ENCODE measurements around the gene IRF9. TPM values are rescaled to one million over a fixed set of nuclear protein-coding genes. Genes with fewer than 3 reads are reported as not detected.
A peak's percentile ranks its signal among the peaks of the same experiment; 100 is the strongest.

Gene IRF9
- total and polyA plus RNA-seq, 8 donors: 1.4 to 143 (median 78.2) TPM

DNA sequence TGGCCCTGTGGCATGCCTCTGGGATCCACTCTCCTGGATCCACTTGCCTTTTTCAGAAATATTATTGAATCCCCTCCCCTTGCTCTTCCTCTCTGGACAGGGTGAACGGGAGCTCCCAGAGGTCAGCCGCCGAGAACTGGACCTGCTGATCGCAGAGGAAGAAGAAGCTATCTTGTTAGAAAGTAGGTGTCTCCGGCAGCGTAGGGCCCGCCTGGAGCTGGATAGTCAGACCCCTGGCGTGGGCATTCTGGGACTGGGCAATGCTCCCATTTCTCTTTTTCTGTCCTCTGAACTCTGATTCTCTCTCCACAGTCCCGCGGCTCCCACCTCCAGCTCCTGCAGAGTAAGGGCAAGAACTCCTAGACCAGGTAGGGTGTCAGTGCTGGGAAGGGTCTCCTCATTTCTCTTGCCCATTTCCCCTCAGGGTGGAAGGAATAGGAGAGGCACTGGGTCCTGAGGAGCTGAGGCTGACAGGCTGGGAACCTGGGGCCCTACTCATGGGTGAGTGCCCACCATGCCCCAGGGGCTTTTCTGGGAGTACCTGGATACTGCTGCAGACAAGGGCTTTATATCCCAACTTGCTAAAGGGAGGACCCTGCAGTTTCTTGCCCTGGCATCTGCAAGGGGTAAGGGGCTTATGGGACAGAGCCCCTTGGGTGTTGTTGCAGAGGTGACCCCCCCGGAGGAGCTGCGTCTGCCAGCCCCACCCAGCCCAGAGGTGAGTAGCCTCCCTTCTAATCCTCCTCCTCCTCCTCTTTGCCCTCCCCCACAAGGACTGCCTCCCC is 16.2 kb downstream of the IRF9 start:
- no peaks in the 10 kb centered on the region for H3K27me3 ChIP-seq
- intact Hi-C loops (cut with DNase I; ENCODE audit: low total_unique reads): no loop called here
- peaks cover 0 to 17% (median 13%) of the 10 kb centered on the region in 4 donors for H3K4me1 ChIP-seq
- H3K36me3 ChIP-seq: peaks cover 42 to 93% (median 87%) of the 10 kb centered on the region in 4 donors
- no peak for TF ChIP-seq POLR2AphosphoS5 (IDR thresholded peaks at IDR 0.05)
- TF ChIP-seq, protein P1, sequence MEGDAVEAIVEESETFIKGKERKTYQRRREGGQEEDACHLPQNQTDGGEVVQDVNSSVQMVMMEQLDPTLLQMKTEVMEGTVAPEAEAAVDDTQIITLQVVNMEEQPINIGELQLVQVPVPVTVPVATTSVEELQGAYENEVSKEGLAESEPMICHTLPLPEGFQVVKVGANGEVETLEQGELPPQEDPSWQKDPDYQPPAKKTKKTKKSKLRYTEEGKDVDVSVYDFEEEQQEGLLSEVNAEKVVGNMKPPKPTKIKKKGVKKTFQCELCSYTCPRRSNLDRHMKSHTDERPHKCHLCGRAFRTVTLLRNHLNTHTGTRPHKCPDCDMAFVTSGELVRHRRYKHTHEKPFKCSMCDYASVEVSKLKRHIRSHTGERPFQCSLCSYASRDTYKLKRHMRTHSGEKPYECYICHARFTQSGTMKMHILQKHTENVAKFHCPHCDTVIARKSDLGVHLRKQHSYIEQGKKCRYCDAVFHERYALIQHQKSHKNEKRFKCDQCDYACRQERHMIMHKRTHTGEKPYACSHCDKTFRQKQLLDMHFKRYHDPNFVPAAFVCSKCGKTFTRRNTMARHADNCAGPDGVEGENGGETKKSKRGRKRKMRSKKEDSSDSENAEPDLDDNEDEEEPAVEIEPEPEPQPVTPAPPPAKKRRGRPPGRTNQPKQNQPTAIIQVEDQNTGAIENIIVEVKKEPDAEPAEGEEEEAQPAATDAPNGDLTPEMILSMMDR (IDR thresholded peaks at IDR 0.05): no peak
- TF ChIP-seq POLR2A (IDR thresholded peaks at IDR 0.05): no peak
- TF ChIP-seq EP300 (IDR thresholded peaks at IDR 0.05): no peak
- DNase-seq: no peak
- no peak overlapping the region for H3K4me3 ChIP-seq
- WGBS, 5 donors: 80 to 93% (median 84%) methylated on average over 10 to 12 of the region's 12 CpGs
- H3K9me3 ChIP-seq: no peaks in the 10 kb centered on the region
- no peak overlapping the region for H3K27ac ChIP-seq

DNA sequence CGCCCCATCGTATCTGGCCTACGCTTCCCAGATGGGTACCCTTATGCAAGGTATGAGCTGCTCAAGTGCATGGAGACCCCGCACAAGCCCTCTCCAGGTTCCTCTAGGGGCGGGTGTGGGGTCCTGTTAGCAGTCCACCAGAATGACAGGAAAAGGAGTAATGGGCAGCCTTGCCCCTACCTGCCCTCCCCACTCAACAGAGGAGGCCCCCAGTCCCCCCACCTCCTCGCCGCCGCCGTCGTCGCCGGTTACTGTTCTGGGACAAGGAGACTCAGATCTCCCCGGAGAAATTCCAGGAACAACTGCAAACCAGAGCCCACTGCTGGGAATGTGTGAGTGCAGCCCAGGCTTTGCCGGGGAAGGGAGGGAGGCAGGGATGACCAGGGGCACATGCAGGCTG is 16.8 kb downstream of the IRF9 start:
- Histone ChIP-seq H3K4me1 (peaks cover 0 to 10% (median 6%) of the 10 kb centered on the region in 4 donors), H3K4me3 (no peak overlapping the region), H3K27ac (no peak overlapping the region), H3K36me3 (peaks cover 47 to 99% (median 94%) of the 10 kb centered on the region in 4 donors), H3K27me3 (no peaks in the 10 kb centered on the region), H3K9me3 (no peaks in the 10 kb centered on the region)
- TF ChIP-seq EP300 (IDR thresholded peaks at IDR 0.05): no peak
- WGBS, 5 donors: 90 to 93% (median 92%) methylated on average over 12 to 14 of the region's 14 CpGs
- no peak for DNase-seq
- intact Hi-C loops (cut with DNase I; ENCODE audit: low total_unique reads): no loop called here

DNA sequence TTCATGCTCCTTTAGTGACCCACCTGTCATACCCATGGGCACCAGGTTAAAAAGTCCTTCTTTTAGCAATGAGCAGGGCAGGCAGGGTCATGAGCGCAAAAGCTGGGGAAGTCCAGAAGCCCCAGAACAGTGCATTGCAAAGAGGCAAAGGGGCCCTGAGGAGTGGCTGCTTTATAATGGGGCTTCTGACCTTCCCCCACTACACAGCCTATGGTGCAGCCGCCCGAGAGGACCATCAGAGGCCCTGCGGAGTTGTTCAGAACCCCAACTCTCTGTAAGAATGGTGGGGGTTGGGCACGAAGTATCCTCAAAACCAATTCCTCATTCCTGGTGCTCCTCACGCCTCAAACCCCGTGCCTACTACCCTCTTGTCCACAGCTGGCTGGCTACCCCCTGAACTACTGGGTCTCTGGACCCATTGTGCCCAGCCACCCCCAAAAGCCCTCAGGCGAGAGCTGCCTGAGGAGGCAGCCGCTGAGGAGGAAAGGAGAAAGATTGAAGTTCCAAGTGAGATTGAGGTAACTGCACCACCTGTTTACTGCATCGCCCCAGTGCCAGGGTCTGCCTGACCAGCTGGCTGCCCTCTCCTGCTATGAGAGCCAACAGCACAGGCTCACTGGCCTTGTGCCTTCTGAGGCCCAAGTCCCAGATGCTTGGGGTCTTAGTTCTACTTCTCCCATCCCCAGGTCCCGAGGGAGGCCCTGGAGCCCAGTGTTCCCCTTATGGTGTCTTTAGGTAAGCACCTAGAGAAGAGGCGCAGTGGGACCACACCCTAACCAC is 17.5 kb downstream of the IRF9 start:
- H3K27me3 ChIP-seq: no peaks in the 10 kb centered on the region
- H3K27ac ChIP-seq: peak overlapping the region in 2 of 5 donors; percentile 67 to 75
- peaks cover 0 to 6% (median 2%) of the 10 kb centered on the region in 4 donors for H3K4me1 ChIP-seq
- DNase-seq: no peak
- intact Hi-C loops (cut with DNase I; ENCODE audit: low total_unique reads): no loop called here
- H3K4me3 ChIP-seq: no peak overlapping the region
- WGBS, 5 donors: 83 to 93% (median 86%) methylated on average over 12 of the region's 12 CpGs
- peaks cover 54 to 100% (median 99%) of the 10 kb centered on the region in 4 donors for H3K36me3 ChIP-seq
- no peaks in the 10 kb centered on the region for H3K9me3 ChIP-seq
- TF ChIP-seq, protein P1 (IDR thresholded peaks at IDR 0.05): no peak
- no peak for TF ChIP-seq POLR2AphosphoS5 (IDR thresholded peaks at IDR 0.05)
- no peak for TF ChIP-seq EP300 (IDR thresholded peaks at IDR 0.05)
- no peak for TF ChIP-seq POLR2A (IDR thresholded peaks at IDR 0.05)

DNA sequence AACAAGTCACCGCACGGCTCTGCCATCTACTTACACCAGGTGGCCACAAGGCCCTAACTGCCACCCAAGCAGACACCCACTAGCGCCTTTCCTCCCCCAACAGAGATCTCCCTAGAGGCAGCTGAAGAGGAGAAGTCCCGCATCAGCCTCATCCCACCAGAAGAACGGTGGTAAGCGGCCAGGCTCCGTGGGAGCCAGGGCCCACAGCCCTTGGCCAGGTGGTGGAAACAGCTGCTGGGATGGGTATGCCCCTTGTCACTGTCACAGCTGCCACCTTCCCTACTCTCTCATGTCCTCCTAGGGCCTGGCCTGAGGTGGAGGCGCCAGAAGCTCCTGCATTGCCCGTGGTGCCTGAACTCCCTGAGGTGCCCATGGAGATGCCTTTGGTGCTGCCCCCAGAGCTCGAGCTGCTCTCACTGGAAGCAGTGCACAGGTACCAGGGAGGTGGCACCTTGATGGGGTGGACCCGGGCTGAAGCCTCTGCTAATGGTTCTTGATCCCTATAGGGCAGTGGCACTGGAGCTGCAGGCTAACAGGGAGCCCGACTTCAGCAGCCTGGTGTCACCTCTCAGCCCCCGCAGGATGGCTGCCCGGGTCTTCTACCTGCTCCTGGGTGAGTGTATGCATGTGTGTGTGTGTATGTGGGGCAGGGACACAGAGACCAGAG is 18.4 kb downstream of the IRF9 start:
- TF ChIP-seq EP300 (IDR thresholded peaks at IDR 0.05) (no peak), POLR2A (IDR thresholded peaks at IDR 0.05) (no peak), POLR2AphosphoS5 (IDR thresholded peaks at IDR 0.05) (no peak)
- TF ChIP-seq, protein P1 (IDR thresholded peaks at IDR 0.05): no peak
- WGBS, 5 donors: 74 to 85% (median 82%) methylated on average over 12 to 14 of the region's 14 CpGs
- Histone ChIP-seq H3K27me3 (no peaks in the 10 kb centered on the region), H3K4me1 (peaks cover 0 to 6% (median 0%) of the 10 kb centered on the region in 4 donors), H3K9me3 (no peaks in the 10 kb centered on the region), H3K36me3 (peaks cover 62 to 100% (median 100%) of the 10 kb centered on the region in 4 donors), H3K27ac (peak overlapping the region in 4 of 5 donors; percentile 63 to 75 (median 68)), H3K4me3 (no peak overlapping the region)
- no peak for DNase-seq
- intact Hi-C loops (cut with DNase I; ENCODE audit: low total_unique reads): no loop called here

Measured in stomach (tissue), 9 donors.